MCF 10A (cell line): ENCODE data around the gene DLL4. TPM values are rescaled to one million over a fixed set of nuclear protein-coding genes. Genes with fewer than 3 reads are reported as not detected.
A peak's percentile ranks its signal among the peaks of the same experiment; 100 is the strongest.

ENCODE experiments used
- BruUV-seq: library from RNA; stranded (reverse); fragments of 400-500 nt; replicated peaks from 2 replicates; lab custom pipeline; 2021; lab: Mats Ljungman, UMichigan
- CTCF ChIA-PET: fragments of 300-600 bp; sonication (Branson Sonifier 250); formaldehyde crosslinking; extraction: SDS; loops from one replicate; lab custom pipeline; 2021; ENCODE audit warnings: antibody characterized with exemption, inconsistent platforms; lab: Yijun Ruan, JAX
- POLR2A ChIA-PET: fragments of 300-600, 350-650 bp; sonication (Branson Sonifier 250); formaldehyde crosslinking; extraction: SDS; loops from one replicate; lab custom pipeline; 2020; ENCODE audit warnings: antibody characterized with exemption, inconsistent platforms; lab: Yijun Ruan, JAX
- DNase-seq: peaks from one replicate; pipeline ENCODE4 v3.0.0-alpha.2; 2018; ENCODE audit not compliant: unreplicated experiment
- H3K27ac Mint-ChIP-seq: one replicate; pipeline ENCODE4 v1.8.0; 2022; ENCODE audit warnings: mild to moderate bottlenecking, low read depth, mixed read lengths; ENCODE audit not compliant: unreplicated experiment
- H3K27me3 Mint-ChIP-seq: one replicate; pipeline ENCODE4 v1.8.0; 2022; ENCODE audit warnings: mixed read lengths; ENCODE audit not compliant: insufficient read depth, unreplicated experiment
- H3K36me3 Mint-ChIP-seq: one replicate; pipeline ENCODE4 v1.8.0; 2022; ENCODE audit warnings: mild to moderate bottlenecking, moderate library complexity, mixed read lengths; ENCODE audit not compliant: insufficient read depth, unreplicated experiment
- H3K4me1 Mint-ChIP-seq: one replicate; pipeline ENCODE4 v1.8.0; 2022; ENCODE audit warnings: mixed read lengths; ENCODE audit not compliant: insufficient read depth, unreplicated experiment
- H3K4me3 Mint-ChIP-seq: one replicate; pipeline ENCODE4 v1.8.0; 2022; ENCODE audit warnings: mild to moderate bottlenecking, moderate library complexity, mixed read lengths; ENCODE audit not compliant: unreplicated experiment
- H3K9me3 Mint-ChIP-seq: one replicate; pipeline ENCODE4 v1.8.0; 2022; ENCODE audit warnings: mixed read lengths; ENCODE audit not compliant: unreplicated experiment
- intact Hi-C: fragments of 100-400 bp; cut with micrococcal nuclease; formaldehyde crosslinking; loops from 2 replicates; pipeline ENCODE4 v1.14.1; 2022
- total RNA-seq: library from RNA; stranded (reverse); gene quantifications from 2 replicates; pipeline ENCODE4 v1.2.3, GENCODE V29; 2022
- TF ChIP-seq, protein P1 (sequence below): fragments of 200-600 bp; IDR thresholded peaks from one replicate; pipeline ENCODE4 v1.8.0; 2022; ENCODE audit warnings: antibody characterized with exemption, mild to moderate bottlenecking; ENCODE audit not compliant: unreplicated experiment

Gene DLL4
- total RNA-seq, 1 experiment from 2014 or later, result not detected

DNA sequence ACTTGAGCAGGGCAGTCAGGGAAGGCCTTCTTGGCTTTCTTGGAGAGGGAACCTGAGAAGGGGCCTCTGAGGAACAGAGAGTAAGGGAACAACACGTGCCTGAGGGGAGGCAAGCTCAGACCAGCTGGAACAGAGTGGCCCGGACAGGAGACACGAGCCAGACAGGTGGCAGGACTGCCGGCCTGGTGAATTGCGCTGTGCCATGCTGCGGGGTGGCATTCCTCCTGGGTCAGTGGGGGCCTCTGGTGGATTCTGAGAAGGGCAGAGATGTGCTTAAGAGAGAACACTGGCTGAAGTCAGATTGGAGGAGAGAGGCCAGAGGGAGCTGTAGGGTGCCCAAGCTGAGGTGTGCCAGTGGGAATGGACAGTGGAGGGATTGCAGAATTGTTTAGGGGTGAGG is 29.0 kb downstream of the DLL4 start:
- peaks cover 38% of the 10 kb centered on the region for H3K4me1 Mint-ChIP-seq
- no peaks in the 10 kb centered on the region for H3K27me3 Mint-ChIP-seq
- intact Hi-C loops, result no loop called here
- POLR2A ChIA-PET, result interaction anchor here (2.0 kb wide), 1 partner anchor 16 kb away, joined by 4 read pairs; no protein-coding TSS in a partner anchor
- no peak overlapping the region for H3K27ac Mint-ChIP-seq
- no peak overlapping the region for H3K4me3 Mint-ChIP-seq
- CTCF ChIA-PET, result interaction anchor here (2.1 kb wide), 1 partner anchor 54 kb away, joined by 8 read pairs; no protein-coding TSS in a partner anchor
- TF ChIP-seq, protein P1, sequence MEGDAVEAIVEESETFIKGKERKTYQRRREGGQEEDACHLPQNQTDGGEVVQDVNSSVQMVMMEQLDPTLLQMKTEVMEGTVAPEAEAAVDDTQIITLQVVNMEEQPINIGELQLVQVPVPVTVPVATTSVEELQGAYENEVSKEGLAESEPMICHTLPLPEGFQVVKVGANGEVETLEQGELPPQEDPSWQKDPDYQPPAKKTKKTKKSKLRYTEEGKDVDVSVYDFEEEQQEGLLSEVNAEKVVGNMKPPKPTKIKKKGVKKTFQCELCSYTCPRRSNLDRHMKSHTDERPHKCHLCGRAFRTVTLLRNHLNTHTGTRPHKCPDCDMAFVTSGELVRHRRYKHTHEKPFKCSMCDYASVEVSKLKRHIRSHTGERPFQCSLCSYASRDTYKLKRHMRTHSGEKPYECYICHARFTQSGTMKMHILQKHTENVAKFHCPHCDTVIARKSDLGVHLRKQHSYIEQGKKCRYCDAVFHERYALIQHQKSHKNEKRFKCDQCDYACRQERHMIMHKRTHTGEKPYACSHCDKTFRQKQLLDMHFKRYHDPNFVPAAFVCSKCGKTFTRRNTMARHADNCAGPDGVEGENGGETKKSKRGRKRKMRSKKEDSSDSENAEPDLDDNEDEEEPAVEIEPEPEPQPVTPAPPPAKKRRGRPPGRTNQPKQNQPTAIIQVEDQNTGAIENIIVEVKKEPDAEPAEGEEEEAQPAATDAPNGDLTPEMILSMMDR, result no peak
- no peaks in the 10 kb centered on the region for H3K9me3 Mint-ChIP-seq
- DNase-seq, result peak; percentile 15
- peaks cover 12% of the 10 kb centered on the region for H3K36me3 Mint-ChIP-seq
- BruUV-seq, result no TSS peak

DNA sequence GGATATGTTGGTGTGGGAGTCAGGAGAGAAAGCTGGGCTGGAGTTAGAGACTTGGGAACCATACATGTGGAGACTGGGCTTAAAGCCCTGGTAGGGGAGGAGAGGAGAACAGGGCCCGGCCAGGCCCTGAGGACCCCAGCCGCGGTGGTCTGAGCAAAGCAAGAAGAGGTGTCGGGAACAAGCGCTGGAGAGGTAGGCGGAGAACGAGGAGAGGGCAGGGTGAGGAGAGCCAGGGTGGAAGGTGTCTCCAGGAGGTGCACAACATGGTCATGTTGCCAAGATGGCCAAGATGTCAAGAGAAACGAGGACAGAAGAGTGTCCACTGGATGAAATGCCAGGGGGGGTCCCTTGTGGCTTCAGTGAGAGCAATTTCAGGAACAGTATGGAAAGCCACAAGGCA is 29.6 kb downstream of the DLL4 start:
- intact Hi-C loops, result no loop called here
- no peaks in the 10 kb centered on the region for H3K27me3 Mint-ChIP-seq
- no TSS peak for BruUV-seq
- no peak for DNase-seq
- TF ChIP-seq, protein P1, result no peak
- CTCF ChIA-PET, result interaction anchor here (2.1 kb wide), 1 partner anchor 54 kb away, joined by 8 read pairs; no protein-coding TSS in a partner anchor
- peaks cover 12% of the 10 kb centered on the region for H3K36me3 Mint-ChIP-seq
- no peaks in the 10 kb centered on the region for H3K9me3 Mint-ChIP-seq
- no peak overlapping the region for H3K4me3 Mint-ChIP-seq
- H3K27ac Mint-ChIP-seq, result no peak overlapping the region
- peaks cover 38% of the 10 kb centered on the region for H3K4me1 Mint-ChIP-seq
- POLR2A ChIA-PET, result interaction anchor here (1.1 to 2.0 kb wide), 2 partner anchors 8 to 17 kb away, joined by 4 to 5 read pairs; no protein-coding TSS in a partner anchor

DNA sequence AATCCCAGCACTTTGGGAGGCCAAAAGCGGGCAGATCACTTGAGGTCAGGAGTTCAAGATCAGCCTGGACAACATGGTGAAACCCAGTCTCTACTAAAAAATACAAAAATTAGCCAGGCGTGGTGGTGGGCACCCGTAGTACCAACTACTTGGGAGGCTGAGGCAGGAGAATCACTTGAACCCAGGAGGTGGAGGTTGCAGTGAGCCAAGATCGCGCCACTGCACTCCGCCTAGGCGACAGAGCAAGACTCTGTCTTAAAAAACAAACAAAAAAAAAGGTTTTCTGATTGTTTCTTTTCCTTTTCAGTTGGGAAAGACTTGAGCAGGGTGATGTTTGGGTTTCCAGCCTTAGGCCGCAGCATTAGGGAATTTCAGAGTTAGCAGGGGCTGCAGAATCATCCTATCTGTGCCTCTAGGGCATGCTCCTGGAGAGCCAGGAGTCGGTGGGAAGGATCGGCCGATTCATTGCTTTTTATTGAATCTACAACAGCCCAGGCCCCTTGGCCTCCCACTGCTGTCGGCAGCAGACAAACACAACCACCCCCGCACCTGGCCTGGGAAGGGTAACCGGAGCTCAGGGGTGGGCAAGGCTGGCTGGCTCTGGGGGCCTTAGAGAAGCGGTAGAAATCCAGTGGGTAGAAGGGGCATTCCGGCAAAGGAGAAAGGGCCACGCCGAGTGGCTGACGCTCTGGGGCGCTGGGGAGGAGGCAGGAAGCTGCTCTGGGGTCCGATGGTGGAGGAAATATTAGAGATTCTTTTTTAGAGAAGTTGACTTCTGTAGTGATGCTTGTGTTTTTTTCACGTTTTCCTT is 30.4 kb downstream of the DLL4 start:
- intact Hi-C loops, result no loop called here

More for the DNA sequence above, 30.4 kb downstream of the DLL4 start:
- CTCF ChIA-PET, result interaction anchor here (0.9 kb wide), 1 partner anchor 17 kb away, joined by 3 read pairs; no protein-coding TSS in a partner anchor
- H3K4me3 Mint-ChIP-seq, result no peak overlapping the region
- H3K4me1 Mint-ChIP-seq, result peaks cover 31% of the 10 kb centered on the region
- peaks cover 9% of the 10 kb centered on the region for H3K36me3 Mint-ChIP-seq
- POLR2A ChIA-PET, result interaction anchor here (1.1 kb wide), 1 partner anchor 9 kb away, joined by 5 read pairs; no protein-coding TSS in a partner anchor
- no peaks in the 10 kb centered on the region for H3K27me3 Mint-ChIP-seq
- H3K27ac Mint-ChIP-seq, result no peak overlapping the region
- TF ChIP-seq, protein P1, result no peak
- DNase-seq, result no peak
- H3K9me3 Mint-ChIP-seq, result no peaks in the 10 kb centered on the region
- no TSS peak for BruUV-seq
